Caco-2 (cell line): ENCODE data around the gene ADAMTS10. TPM values are rescaled to one million over a fixed set of nuclear protein-coding genes. Genes with fewer than 3 reads are reported as not detected.

Experiments
- BruUV-seq: library from RNA; stranded (reverse); fragments of 400-500 nt; replicated peaks from 2 replicates; lab custom pipeline; 2021; lab: Mats Ljungman, UMichigan
- CTCF ChIA-PET: fragments of 300-600 bp; sonication (Branson Sonifier 250); formaldehyde crosslinking; loops from one replicate; lab custom pipeline; 2022; ENCODE audit warnings: antibody characterized with exemption; lab: Charles Lee
- POLR2A ChIA-PET: fragments of 300-600 bp; sonication (Branson Sonifier 250); formaldehyde crosslinking; loops from one replicate; lab custom pipeline; 2022; ENCODE audit warnings: antibody characterized with exemption; lab: Charles Lee
- DNase-seq, 2 experiments: peaks; one replicate each; pipeline versions ENCODE4 v3.0.0 to v3.0.0-alpha.2; 2020 to 2022
- H3K27me3 ChIP-seq: replicated peaks from 2 replicates; pipeline ENCODE4 v1.6.0; 2011; ENCODE audit warnings: low read length; ENCODE audit not compliant: control insufficient read depth, insufficient read depth
- H3K36me3 ChIP-seq: 2 replicates; pipeline ENCODE4 v1.5.1; 2011; ENCODE audit warnings: low read length; ENCODE audit not compliant: control insufficient read depth, insufficient read depth
- H3K4me1 ChIP-seq: fragments of 250-450 bp; sonication (Bioruptor Pico); 2 replicates; pipeline ENCODE4 v1.5.1; 2020; ENCODE audit warnings: mild to moderate bottlenecking
- H3K4me3 ChIP-seq: 2 replicates; pipeline ENCODE4 v1.5.1; 2011; ENCODE audit warnings: low read depth, mild to moderate bottlenecking, control low read depth, low read length
- H3K9me3 ChIP-seq: fragments of 250-450 bp; sonication (Bioruptor Pico); 2 replicates; pipeline ENCODE4 v1.5.1; 2020; ENCODE audit warnings: mild to moderate bottlenecking, moderate library complexity
- H3K27ac Mint-ChIP-seq: one replicate; pipeline ENCODE4 v1.8.0; 2022; ENCODE audit warnings: mixed read lengths; ENCODE audit not compliant: unreplicated experiment
- H3K27me3 Mint-ChIP-seq: one replicate; pipeline ENCODE4 v1.8.0; 2022; ENCODE audit warnings: mixed read lengths; ENCODE audit not compliant: insufficient read depth, unreplicated experiment
- H3K36me3 Mint-ChIP-seq: one replicate; pipeline ENCODE4 v1.8.0; 2022; ENCODE audit warnings: mild to moderate bottlenecking, mixed read lengths; ENCODE audit not compliant: insufficient read depth, unreplicated experiment
- H3K4me1 Mint-ChIP-seq: one replicate; pipeline ENCODE4 v1.8.0; 2022; ENCODE audit warnings: low read depth, mixed read lengths; ENCODE audit not compliant: unreplicated experiment
- H3K4me3 Mint-ChIP-seq: one replicate; pipeline ENCODE4 v1.8.0; 2022; ENCODE audit warnings: mild to moderate bottlenecking, moderate library complexity, mixed read lengths; ENCODE audit not compliant: unreplicated experiment
- H3K9me3 Mint-ChIP-seq: one replicate; pipeline ENCODE4 v1.8.0; 2022; ENCODE audit warnings: mixed read lengths; ENCODE audit not compliant: unreplicated experiment
- CTCF ChIP-seq, 2 experiments: fragments of 200-600 bp in 1 of 2; IDR thresholded peaks; 1 replicate in 1 of 2; 2 replicates in 1 of 2; pipeline versions ENCODE4 v1.5.1 to v1.8.0; 2011 to 2022; ENCODE audit warnings: antibody characterized with exemption in 1 of 2, control low read depth in 1 of 2, inconsistent platforms in 1 of 2, low read depth in 1 of 2, low read length in 1 of 2, mild to moderate bottlenecking in 1 of 2, moderate library complexity in 1 of 2; ENCODE audit not compliant: insufficient read depth in 1 of 2, severe bottlenecking in 1 of 2, unreplicated experiment in 1 of 2
- intact Hi-C: fragments of 100-400 bp; cut with micrococcal nuclease; formaldehyde crosslinking; loops from one replicate; pipeline ENCODE4 v1.10.0; 2022; ENCODE audit not compliant: unreplicated experiment
- total RNA-seq: library from RNA; stranded (reverse); gene quantifications from 2 replicates; pipeline ENCODE4 v1.2.3, GENCODE V29; 2022

ADAMTS10 gene
- total RNA-seq, 1 experiment from 2014 or later = 0.77 TPM

- intact Hi-C loops = no loop called here
- no peak for TF ChIP-seq CTCF (IDR thresholded peaks at IDR 0.05; ENCODE audit: insufficient read depth in 1 of 2, low read depth in 1 of 2, low read length in 1 of 2, severe bottlenecking in 1 of 2, unreplicated experiment in 1 of 2)
- ChIA-PET CTCF (interaction anchor here (0.7 kb wide), 1 partner anchor 231 kb away, joined by 3 read pairs; no protein-coding TSS in a partner anchor), POLR2A (no interaction called here)
- BruUV-seq = no TSS peak
- Histone ChIP-seq H3K4me3 (no peak overlapping the region), H3K27me3 (no peaks in the 10 kb centered on the region), H3K9me3 (no peaks in the 10 kb centered on the region), H3K36me3 (no peaks in the 10 kb centered on the region), H3K4me1 (no peaks in the 10 kb centered on the region)
- peaks cover 10% of the 10 kb centered on the region for H3K27me3 Mint-ChIP-seq
- H3K27ac Mint-ChIP-seq = no peak overlapping the region
- H3K4me3 Mint-ChIP-seq = no peak overlapping the region
- no peaks in the 10 kb centered on the region for H3K4me1 Mint-ChIP-seq
- H3K9me3 Mint-ChIP-seq = peaks cover 9% of the 10 kb centered on the region
- no peak for DNase-seq
- no peaks in the 10 kb centered on the region for H3K36me3 Mint-ChIP-seq
These were observed 44.8 kb upstream of the ADAMTS10 start for GRCh38 chr19:8655340-8655709.

GRCh38 chr19:8654591-8655339 is 44.2 kb upstream of the ADAMTS10 start:
- Mint-ChIP-seq H3K27ac (no peak overlapping the region), H3K27me3 (peaks cover 10% of the 10 kb centered on the region), H3K36me3 (no peaks in the 10 kb centered on the region), H3K4me3 (peak overlapping the region; percentile 57), H3K4me1 (no peaks in the 10 kb centered on the region), H3K9me3 (peaks cover 9% of the 10 kb centered on the region)
- DNase-seq = peak; percentile 55 to 58
- no peaks in the 10 kb centered on the region for H3K27me3 ChIP-seq
- CTCF ChIA-PET = interaction anchor here (0.7 to 1.2 kb wide), 2 partner anchors 74 to 231 kb away, joined by 3 read pairs; no protein-coding TSS in a partner anchor
- H3K36me3 ChIP-seq = no peaks in the 10 kb centered on the region
- no peaks in the 10 kb centered on the region for H3K4me1 ChIP-seq
- no peaks in the 10 kb centered on the region for H3K9me3 ChIP-seq
- no TSS peak for BruUV-seq
- H3K4me3 ChIP-seq = no peak overlapping the region
- peak; percentile 89 to 94 for TF ChIP-seq CTCF (IDR thresholded peaks at IDR 0.05; ENCODE audit: insufficient read depth in 1 of 2, low read depth in 1 of 2, low read length in 1 of 2, severe bottlenecking in 1 of 2, unreplicated experiment in 1 of 2)
- POLR2A ChIA-PET = no interaction called here
- intact Hi-C loops = loop anchor here (1.0 to 5.0 kb wide), 2 partner anchors 40 to 428 kb away; no protein-coding TSS in a partner anchor

- H3K36me3 ChIP-seq = no peaks in the 10 kb centered on the region
- no peak overlapping the region for H3K4me3 ChIP-seq
- no peak for DNase-seq
- Mint-ChIP-seq H3K4me3 (no peak overlapping the region), H3K4me1 (no peaks in the 10 kb centered on the region), H3K27me3 (peaks cover 5% of the 10 kb centered on the region), H3K27ac (no peak overlapping the region), H3K9me3 (peaks cover 15% of the 10 kb centered on the region), H3K36me3 (no peaks in the 10 kb centered on the region)
- POLR2A ChIA-PET = no interaction called here
- BruUV-seq = no TSS peak
- TF ChIP-seq CTCF (IDR thresholded peaks at IDR 0.05; ENCODE audit: insufficient read depth in 1 of 2, low read depth in 1 of 2, low read length in 1 of 2, severe bottlenecking in 1 of 2, unreplicated experiment in 1 of 2) = no peak
- no peaks in the 10 kb centered on the region for H3K9me3 ChIP-seq
- CTCF ChIA-PET = no interaction called here
- no peaks in the 10 kb centered on the region for H3K27me3 ChIP-seq
- intact Hi-C loops = no loop called here
- no peaks in the 10 kb centered on the region for H3K4me1 ChIP-seq
These were observed 37.7 kb upstream of the ADAMTS10 start for GRCh38 chr19:8648240-8648639.
